ENCODE results near the gene DCAF8.

The DCAF8 gene

GRCh38 chr1:160308451-160309184 lies 46.3 kb upstream of the DCAF8 start:
- Histone ChIP-seq H3F3A (ENCODE audit: insufficient read depth, low read length) (no peaks in the 10 kb centered on the region), H4K20me1 (ENCODE audit: insufficient read depth, low read length) (no peaks in the 10 kb centered on the region), H3K9me3 (ENCODE audit: low read length) (no peaks in the 10 kb centered on the region), H3K27me3 (ENCODE audit: insufficient read depth, low read length) (no peaks in the 10 kb centered on the region), H2AFZ (ENCODE audit: low read length) (no peak overlapping the region), H3K27ac (ENCODE audit: low read depth, low read length, poor library complexity, severe bottlenecking) (no peak overlapping the region), H3K4me2 (ENCODE audit: low read length) (no peak overlapping the region), H3K4me3 (ENCODE audit: low read depth, low read length, poor library complexity, severe bottlenecking) (no peak overlapping the region), H3K36me3 (ENCODE audit: insufficient read depth, low read length) (peaks cover 95% of the 10 kb centered on the region), H3K9me2 (ENCODE audit: low read depth, low read length) (no peaks in the 10 kb centered on the region), H3K4me1 (ENCODE audit: insufficient read depth, low read length, severe bottlenecking) (peaks cover 15% of the 10 kb centered on the region), H3K79me2 (ENCODE audit: insufficient read depth, low read length) (no peaks in the 10 kb centered on the region), H3K9ac (ENCODE audit: low read length) (no peak overlapping the region)
- TF ChIP-seq EZH2 (IDR thresholded peaks at IDR 0.05; ENCODE audit: borderline replicate concordance, low read length), result no peak
- TF ChIP-seq CTCF (IDR thresholded peaks at IDR 0.05; ENCODE audit: low read length), result no peak

GRCh38 chr1:160307118-160307791 lies 44.9 kb upstream of the DCAF8 start:
- Histone ChIP-seq H3K4me2 (ENCODE audit: low read length) (no peak overlapping the region), H3K36me3 (ENCODE audit: insufficient read depth, low read length) (peaks cover 92% of the 10 kb centered on the region), H3K4me1 (ENCODE audit: insufficient read depth, low read length, severe bottlenecking) (peaks cover 15% of the 10 kb centered on the region), H3K79me2 (ENCODE audit: insufficient read depth, low read length) (no peaks in the 10 kb centered on the region), H3K4me3 (ENCODE audit: low read depth, low read length, poor library complexity, severe bottlenecking) (no peak overlapping the region), H3K9me3 (ENCODE audit: low read length) (no peaks in the 10 kb centered on the region), H3K9me2 (ENCODE audit: low read depth, low read length) (no peaks in the 10 kb centered on the region), H3F3A (ENCODE audit: insufficient read depth, low read length) (no peaks in the 10 kb centered on the region), H3K9ac (ENCODE audit: low read length) (no peak overlapping the region), H3K27ac (ENCODE audit: low read depth, low read length, poor library complexity, severe bottlenecking) (no peak overlapping the region), H3K27me3 (ENCODE audit: insufficient read depth, low read length) (no peaks in the 10 kb centered on the region), H4K20me1 (ENCODE audit: insufficient read depth, low read length) (no peaks in the 10 kb centered on the region), H2AFZ (ENCODE audit: low read length) (no peak overlapping the region)
- no peak for TF ChIP-seq CTCF (IDR thresholded peaks at IDR 0.05; ENCODE audit: low read length)
- no peak for TF ChIP-seq EZH2 (IDR thresholded peaks at IDR 0.05; ENCODE audit: borderline replicate concordance, low read length)

GRCh38 chr1:160300173-160300572 lies 37.8 kb upstream of the DCAF8 start:
- Histone ChIP-seq H4K20me1 (ENCODE audit: insufficient read depth, low read length) (no peaks in the 10 kb centered on the region), H3K4me3 (ENCODE audit: low read depth, low read length, poor library complexity, severe bottlenecking) (no peak overlapping the region), H3K36me3 (ENCODE audit: insufficient read depth, low read length) (peaks cover 84% of the 10 kb centered on the region), H3K4me2 (ENCODE audit: low read length) (no peak overlapping the region), H2AFZ (ENCODE audit: low read length) (no peak overlapping the region), H3K27ac (ENCODE audit: low read depth, low read length, poor library complexity, severe bottlenecking) (no peak overlapping the region), H3K79me2 (ENCODE audit: insufficient read depth, low read length) (no peaks in the 10 kb centered on the region), H3K9me3 (ENCODE audit: low read length) (no peaks in the 10 kb centered on the region), H3K9ac (ENCODE audit: low read length) (no peak overlapping the region), H3K9me2 (ENCODE audit: low read depth, low read length) (no peaks in the 10 kb centered on the region), H3K27me3 (ENCODE audit: insufficient read depth, low read length) (no peaks in the 10 kb centered on the region), H3F3A (ENCODE audit: insufficient read depth, low read length) (no peaks in the 10 kb centered on the region), H3K4me1 (ENCODE audit: insufficient read depth, low read length, severe bottlenecking) (no peaks in the 10 kb centered on the region)
- no peak for TF ChIP-seq EZH2 (IDR thresholded peaks at IDR 0.05; ENCODE audit: borderline replicate concordance, low read length)
- TF ChIP-seq CTCF (IDR thresholded peaks at IDR 0.05; ENCODE audit: low read length), result no peak
